Liver (tissue), 9 donors: ENCODE data around the gene FAM209B. TPM values are rescaled to one million over a fixed set of nuclear protein-coding genes. Genes with fewer than 3 reads are reported as not detected.

Experiments
- DNase-seq: peaks from one replicate; pipeline ENCODE4 v3.0.0-alpha.2; 2017; ENCODE audit warnings: low spot score
- H3K27ac ChIP-seq, 2 donors: one replicate each; pipeline ENCODE4 v1.7.0; 2013; ENCODE audit warnings: inconsistent platforms in 2 of 2, low read length in 2 of 2, control low read depth in 1 of 2, low read depth in 1 of 2, mild to moderate bottlenecking in 1 of 2
- H3K27me3 ChIP-seq, 4 donors: one replicate each; pipeline versions ENCODE4 v1.6.1 to v1.7.0; 2013; ENCODE audit warnings: low read length in 3 of 4, inconsistent platforms in 1 of 4, mild to moderate bottlenecking in 1 of 4, moderate library complexity in 1 of 4; ENCODE audit not compliant: control insufficient read depth in 4 of 4, insufficient read depth in 4 of 4
- H3K36me3 ChIP-seq, 4 donors: one replicate each; pipeline versions ENCODE4 v1.6.1 to v1.7.0; 2013; ENCODE audit warnings: low read length in 3 of 4, mild to moderate bottlenecking in 3 of 4, low read depth in 1 of 4, moderate library complexity in 1 of 4; ENCODE audit not compliant: control insufficient read depth in 4 of 4, insufficient read depth in 3 of 4
- H3K4me1 ChIP-seq, 4 donors: one replicate each; pipeline versions ENCODE4 v1.6.1 to v1.7.0; 2013; ENCODE audit warnings: low read length in 3 of 4, mild to moderate bottlenecking in 3 of 4, moderate library complexity in 1 of 4; ENCODE audit not compliant: control insufficient read depth in 4 of 4, insufficient read depth in 4 of 4
- H3K4me3 ChIP-seq, 3 donors: one replicate each; pipeline versions ENCODE4 v1.6.1 to v1.7.0; 2013; ENCODE audit warnings: low read length in 3 of 3, control low read depth in 1 of 3, low read depth in 1 of 3, mild to moderate bottlenecking in 1 of 3
- H3K9ac ChIP-seq, 2 donors: one replicate each; pipeline ENCODE4 v1.7.0; 2013; ENCODE audit warnings: low read length in 2 of 2, mild to moderate bottlenecking in 2 of 2, moderate library complexity in 2 of 2, control low read depth in 1 of 2, low read depth in 1 of 2
- H3K9me3 ChIP-seq, 4 donors: one replicate each; pipeline versions ENCODE4 v1.6.1 to v1.7.0; 2013; ENCODE audit warnings: low read length in 3 of 4; ENCODE audit not compliant: control insufficient read depth in 4 of 4
- HNF4G ChIP-seq: IDR thresholded peaks from 2 replicates; pipeline ENCODE4 v1.6.1; 2016; ENCODE audit warnings: antibody characterized with exemption
- WGBS: extraction: QIAGEN DNeasy Blood & Tissue Kit; methylation state at CpG from one replicate; pipeline ENCODE4 v1.1.7; 2013; 5-methylcytosine and 5-hydroxymethylcytosine counted together
- polyA plus RNA-seq, 2 donors: library from polyadenylated mRNA; stranded (reverse) in 1 of 2; unstranded in 1 of 2; fragments of 200-250 nt in 1 of 2; fragments of >200 nt in 1 of 2; fragmentation: Nextera tagmentation in 1 of 2; extraction: Ambion mirVana in 1 of 2; gene quantifications; one replicate each; pipeline versions ENCODE4 v1.2.1 to v1.2.3, GENCODE V29; 2013 to 2015
- total RNA-seq, 2 donors: library from RNA; depleted of rRNA; stranded (reverse); fragments of >200 nt; gene quantifications; one replicate each; pipeline ENCODE4 v1.2.3, GENCODE V29; 2014
- donor health status: healthy.
- donor health status: healthy.
- donor health status: healthy.
- donor health status: healthy.
- donor health status: healthy.

Gene FAM209B
- total and polyA plus RNA-seq, 4 donors = 0.38 TPM; not detected in 3

DNA sequence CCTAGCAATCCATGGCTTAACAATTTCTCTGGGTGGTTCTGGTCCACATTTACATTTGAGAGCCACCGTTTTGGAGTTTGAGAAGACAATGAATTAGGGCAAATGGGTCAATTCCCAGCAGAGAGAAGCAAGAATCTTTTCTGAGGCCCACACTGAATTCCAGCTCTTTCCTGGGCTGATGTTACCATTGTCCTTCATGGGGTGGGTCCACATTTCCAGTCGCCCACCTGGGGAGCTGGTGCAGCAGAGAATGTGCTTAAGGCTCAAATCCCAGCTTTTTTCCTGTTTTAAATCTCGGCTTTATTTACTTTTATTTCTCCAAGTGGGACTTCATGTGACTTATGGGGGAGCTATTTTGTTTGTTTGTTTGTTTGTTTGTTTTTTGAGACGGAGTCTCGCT lies 51.9 kb downstream of the FAM209B start:
- Histone ChIP-seq H3K27ac (no peak overlapping the region), H3K4me1 (no peaks in the 10 kb centered on the region), H3K9ac (no peak overlapping the region), H3K36me3 (no peaks in the 10 kb centered on the region), H3K27me3 (peaks cover 0 to 4% (median 0%) of the 10 kb centered on the region in 4 donors), H3K9me3 (no peaks in the 10 kb centered on the region), H3K4me3 (no peak overlapping the region)
- no peak for DNase-seq
- no peak for TF ChIP-seq HNF4G
- 71% methylated on average over 5 of the region's 5 CpGs for WGBS

Other genes starting within 250 kb of the FAM209B start
- gene FAM210B, start 174.3 kb upstream of the FAM209B start, total RNA-seq = 100 to 1,000 TPM in 1 of 2 donors, 10 to 100 TPM in 1; 21.8 to 139 TPM
- 10 to 100 TPM; 26.2 to 35.1 TPM for gene FAM210B, start 174.3 kb upstream of the FAM209B start, polyA plus RNA-seq
- gene AURKA, start 141.0 kb upstream of the FAM209B start, total RNA-seq = 10 to 100 TPM in 1 of 2 donors, 1 to 10 TPM in 1; 1.3 to 41.6 TPM
- gene AURKA, start 141.0 kb upstream of the FAM209B start, polyA plus RNA-seq = 1 to 10 TPM in 1 of 2 donors, under 1 TPM in 1; 0.88 to 4.2 TPM
- gene CSTF1, start 140.6 kb upstream of the FAM209B start, total RNA-seq = 10 to 100 TPM; 19.1 to 20.2 TPM
- 10 to 100 TPM; 11.9 to 12.9 TPM for gene CSTF1, start 140.6 kb upstream of the FAM209B start, polyA plus RNA-seq
- gene CASS4, start 121.0 kb upstream of the FAM209B start, total RNA-seq = 1 to 10 TPM; 1.4 to 1.6 TPM
- under 1 TPM; 0.26 to 0.77 TPM for gene CASS4, start 121.0 kb upstream of the FAM209B start, polyA plus RNA-seq
- gene RTF2, start 64.6 kb upstream of the FAM209B start, total RNA-seq = 10 to 100 TPM; 29.0 to 31.0 TPM
- 10 to 100 TPM; 39.2 to 46.6 TPM for gene RTF2, start 64.6 kb upstream of the FAM209B start, polyA plus RNA-seq
- not detected for gene FAM209A, start 8.5 kb upstream of the FAM209B start, total RNA-seq
- not detected for gene FAM209A, start 8.5 kb upstream of the FAM209B start, polyA plus RNA-seq
- under 1 TPM in 1 of 2 donors, not detected in 1; under 0.01 TPM for gene TFAP2C, start 96.1 kb downstream of the FAM209B start, total RNA-seq
- not detected for gene TFAP2C, start 96.1 kb downstream of the FAM209B start, polyA plus RNA-seq